Fibroblast of lung (primary cell): Measurements from ENCODE around the gene FHL3. TPM values are rescaled to one million over a fixed set of nuclear protein-coding genes. Genes with fewer than 3 reads are reported as not detected.
A peak's percentile ranks its signal among the peaks of the same experiment; 100 is the strongest.

ENCODE experiments used
- DNase-seq, 2 donors: peaks; one replicate each; pipeline versions ENCODE4 v3.0.0 to v3.0.0-alpha.2; 2010; ENCODE audit warnings: low read depth in 2 of 2
- H2AFZ ChIP-seq: 2 replicates; pipeline ENCODE4 v1.5.1; 2012; ENCODE audit warnings: low read length, control low read depth, inconsistent platforms
- H3K27ac ChIP-seq: 2 replicates; pipeline ENCODE4 v1.5.1; 2011; ENCODE audit warnings: low read length, control low read depth; ENCODE audit not compliant: insufficient read depth
- H3K27me3 ChIP-seq: 2 replicates; pipeline ENCODE4 v1.5.1; 2011; ENCODE audit warnings: mild to moderate bottlenecking, low read length; ENCODE audit not compliant: control insufficient read depth, insufficient read depth
- H3K36me3 ChIP-seq: 2 replicates; pipeline ENCODE4 v1.5.1; 2011; ENCODE audit warnings: low read length; ENCODE audit not compliant: control insufficient read depth, insufficient read depth
- H3K4me1 ChIP-seq: 2 replicates; pipeline ENCODE4 v1.5.1; 2011; ENCODE audit warnings: low read length; ENCODE audit not compliant: control insufficient read depth, insufficient read depth; ENCODE audit errors: extremely low read depth
- H3K4me2 ChIP-seq: 2 replicates; pipeline ENCODE4 v1.5.1; 2011; ENCODE audit warnings: low read length, control low read depth; ENCODE audit not compliant: insufficient read depth; ENCODE audit errors: extremely low read depth
- H3K4me3 ChIP-seq, 4 experiments: fragments of 200-600 bp in 1 of 4; sonication (generic) in 1 of 4; replicated peaks in 1 of 4; 2 replicates each; pipeline ENCODE4 v1.5.1; 2011 to 2016; ENCODE audit warnings: low read length in 4 of 4, low read depth in 3 of 4, mild to moderate bottlenecking in 3 of 4, control low read depth in 2 of 4, inconsistent platforms in 1 of 4, mixed read lengths in 1 of 4; ENCODE audit not compliant: insufficient read depth in 1 of 4; ENCODE audit errors: control extremely low read depth in 1 of 4
- H3K79me2 ChIP-seq: 2 replicates; pipeline ENCODE4 v1.5.1; 2012; ENCODE audit warnings: mild to moderate bottlenecking, low read length, inconsistent platforms; ENCODE audit not compliant: control insufficient read depth, insufficient read depth
- H3K9ac ChIP-seq: 2 replicates; pipeline ENCODE4 v1.5.1; 2011; ENCODE audit warnings: mild to moderate bottlenecking, low read length, control low read depth; ENCODE audit not compliant: insufficient read depth
- H3K9me3 ChIP-seq: 2 replicates; pipeline ENCODE4 v1.5.1; 2012; ENCODE audit warnings: low read depth, low read length; ENCODE audit not compliant: control insufficient read depth, insufficient read depth
- H4K20me1 ChIP-seq: 2 replicates; pipeline ENCODE4 v1.5.1; 2011; ENCODE audit warnings: low read length; ENCODE audit not compliant: control insufficient read depth, insufficient read depth; ENCODE audit errors: extremely low read depth
- CTCF ChIP-seq, 2 donors: IDR thresholded peaks in 1 of 2; conservative IDR thresholded peaks in 1 of 2; 1 replicate in 1 of 2; 2 replicates in 1 of 2; pipeline ENCODE4 v1.5.1; 2011 to 2012; ENCODE audit warnings: low read length in 2 of 2, control low read depth in 1 of 2, inconsistent platforms in 1 of 2, low read depth in 1 of 2, mild to moderate bottlenecking in 1 of 2
- EZH2 ChIP-seq: IDR thresholded peaks from 2 replicates; pipeline ENCODE4 v1.5.1; 2012; ENCODE audit warnings: low read length, control low read depth, mild to moderate bottlenecking; ENCODE audit errors: missing control alignments
- polyA plus RNA-seq, 2 donors: library from polyadenylated mRNA; depleted of rRNA in 1 of 2; stranded (reverse) in 1 of 2; unstranded in 1 of 2; fragments of >200 nt; gene quantifications; 2 replicates each; pipeline ENCODE4 v1.2.1, GENCODE V29; 2011 to 2012; ENCODE audit warnings: missing spikeins in 1 of 2
- total RNA-seq: library from RNA; depleted of rRNA; stranded (reverse); fragments of >200 nt; gene quantifications from 2 replicates; pipeline ENCODE4 v1.2.1, GENCODE V29; 2014

The FHL3 gene
- total and polyA plus RNA-seq, 2 donors (not counting 1 experiment from before 2014, with no cell fraction given), result 13.9 to 25.0 TPM

GRCh38 chr1:37999430-38000232 lies 5.7 kb downstream of the FHL3 start:
- H3K79me2 ChIP-seq, result peaks cover 52% of the 10 kb centered on the region
- H3K27ac ChIP-seq, result peak overlapping the region; percentile 84
- peak overlapping the region in 1 of 4 experiments; percentile 41 for H3K4me3 ChIP-seq
- peak; percentile 75 to 78 for DNase-seq
- no peaks in the 10 kb centered on the region for H4K20me1 ChIP-seq
- TF ChIP-seq EZH2 (no peak), CTCF (conservative IDR thresholded peaks at IDR 0.05 in 1 of 2, IDR thresholded peaks at IDR 0.05 in 1 of 2; ENCODE audit: low read depth in 1 of 2, low read length in 2 of 2) (no peak)
- peaks cover 58% of the 10 kb centered on the region for H3K4me1 ChIP-seq
- peak overlapping the region; percentile 49 for H3K9ac ChIP-seq
- H3K36me3 ChIP-seq, result peaks cover 23% of the 10 kb centered on the region
- no peaks in the 10 kb centered on the region for H3K9me3 ChIP-seq
- no peaks in the 10 kb centered on the region for H3K27me3 ChIP-seq
- H3K4me2 ChIP-seq, result peak overlapping the region; percentile 15
- H2AFZ ChIP-seq, result no peak overlapping the region

- peak overlapping the region in 1 of 4 experiments; percentile 41 for H3K4me3 ChIP-seq
- H3K79me2 ChIP-seq, result peaks cover 46% of the 10 kb centered on the region
- peaks cover 23% of the 10 kb centered on the region for H3K36me3 ChIP-seq
Observed at GRCh38 chr1:37998913-37999429, 6.3 kb downstream of the FHL3 start.

More at GRCh38 chr1:37998913-37999429, 6.3 kb downstream of the FHL3 start:
- peaks cover 58% of the 10 kb centered on the region for H3K4me1 ChIP-seq
- TF ChIP-seq CTCF (conservative IDR thresholded peaks at IDR 0.05 in 1 of 2, IDR thresholded peaks at IDR 0.05 in 1 of 2; ENCODE audit: low read depth in 1 of 2, low read length in 2 of 2), result no peak
- H2AFZ ChIP-seq, result no peak overlapping the region
- no peak for DNase-seq
- peak overlapping the region; percentile 15 for H3K4me2 ChIP-seq
- H3K9ac ChIP-seq, result peak overlapping the region; percentile 37
- peak overlapping the region; percentile 84 for H3K27ac ChIP-seq
- no peaks in the 10 kb centered on the region for H4K20me1 ChIP-seq
- H3K27me3 ChIP-seq, result no peaks in the 10 kb centered on the region
- H3K9me3 ChIP-seq, result no peaks in the 10 kb centered on the region
